ENCODE measurements around the gene RIPK1.

RIPK1 gene

DNA sequence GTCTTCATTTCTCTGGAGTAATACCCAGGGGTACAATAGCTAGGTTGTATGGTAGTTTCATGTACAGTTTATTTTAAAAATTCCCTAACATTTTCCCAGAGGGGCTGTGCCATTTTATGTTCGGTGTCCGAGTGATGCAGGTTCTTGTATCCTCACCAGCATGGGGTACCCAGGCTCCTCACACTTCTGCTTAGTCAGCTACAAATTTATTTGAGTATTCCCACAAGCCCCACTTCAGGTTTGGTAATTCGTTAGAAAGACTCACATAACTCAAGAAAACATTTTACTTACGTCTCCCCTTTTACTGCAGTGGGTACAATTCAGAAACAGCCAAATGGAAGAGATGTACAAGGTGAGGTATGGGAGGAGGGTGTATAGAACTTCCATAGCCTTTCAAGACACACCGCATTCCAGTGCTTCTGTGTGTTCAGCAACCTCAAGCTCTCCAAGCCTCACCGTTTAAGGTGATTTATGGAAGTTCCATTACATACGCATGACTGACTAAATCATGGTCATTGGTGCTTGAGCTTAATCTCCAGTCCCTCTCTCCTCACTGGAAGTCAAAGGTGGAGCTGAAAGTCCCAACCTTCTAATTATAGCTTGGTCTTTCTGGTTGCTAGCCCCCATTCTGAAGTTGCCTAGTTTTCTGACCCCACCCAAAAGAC, 18.1 kb downstream of the RIPK1 start:
- no peak for DNase-seq (ENCODE audit: low read depth)
- no peak overlapping the region for H3K4me3 ChIP-seq (ENCODE audit: low read depth, low read length)
- TF ChIP-seq, protein P1, sequence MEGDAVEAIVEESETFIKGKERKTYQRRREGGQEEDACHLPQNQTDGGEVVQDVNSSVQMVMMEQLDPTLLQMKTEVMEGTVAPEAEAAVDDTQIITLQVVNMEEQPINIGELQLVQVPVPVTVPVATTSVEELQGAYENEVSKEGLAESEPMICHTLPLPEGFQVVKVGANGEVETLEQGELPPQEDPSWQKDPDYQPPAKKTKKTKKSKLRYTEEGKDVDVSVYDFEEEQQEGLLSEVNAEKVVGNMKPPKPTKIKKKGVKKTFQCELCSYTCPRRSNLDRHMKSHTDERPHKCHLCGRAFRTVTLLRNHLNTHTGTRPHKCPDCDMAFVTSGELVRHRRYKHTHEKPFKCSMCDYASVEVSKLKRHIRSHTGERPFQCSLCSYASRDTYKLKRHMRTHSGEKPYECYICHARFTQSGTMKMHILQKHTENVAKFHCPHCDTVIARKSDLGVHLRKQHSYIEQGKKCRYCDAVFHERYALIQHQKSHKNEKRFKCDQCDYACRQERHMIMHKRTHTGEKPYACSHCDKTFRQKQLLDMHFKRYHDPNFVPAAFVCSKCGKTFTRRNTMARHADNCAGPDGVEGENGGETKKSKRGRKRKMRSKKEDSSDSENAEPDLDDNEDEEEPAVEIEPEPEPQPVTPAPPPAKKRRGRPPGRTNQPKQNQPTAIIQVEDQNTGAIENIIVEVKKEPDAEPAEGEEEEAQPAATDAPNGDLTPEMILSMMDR (IDR thresholded peaks at IDR 0.05; ENCODE audit: control insufficient read depth, extremely low read depth, insufficient read depth): no peak

DNA sequence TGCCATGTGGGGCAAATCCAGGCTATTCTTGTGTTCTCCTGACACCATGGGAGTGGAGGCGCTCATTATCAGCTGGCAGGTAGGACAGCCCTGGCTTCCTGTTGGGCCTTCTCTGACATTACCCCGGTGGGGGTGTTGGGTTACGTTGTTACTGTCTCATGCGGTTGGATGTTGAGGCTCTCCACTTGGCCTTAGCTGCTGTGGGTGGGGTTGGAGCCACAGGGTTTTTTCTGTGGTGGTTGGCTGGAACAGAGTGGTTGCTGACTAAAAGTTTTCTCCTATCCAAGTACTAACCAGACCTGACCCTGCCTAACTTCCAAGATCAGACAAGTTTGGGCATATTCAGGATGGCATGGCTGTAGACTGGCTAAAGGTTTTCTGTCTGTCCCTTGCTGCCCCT, 20.2 kb downstream of the RIPK1 start:
- no peak for DNase-seq (ENCODE audit: low read depth)
- H3K4me3 ChIP-seq (ENCODE audit: low read depth, low read length): no peak overlapping the region
- TF ChIP-seq, protein P1 (IDR thresholded peaks at IDR 0.05; ENCODE audit: control insufficient read depth, extremely low read depth, insufficient read depth): no peak

- no peak for DNase-seq (ENCODE audit: low read depth)
- TF ChIP-seq, protein P1 (IDR thresholded peaks at IDR 0.05; ENCODE audit: control insufficient read depth, extremely low read depth, insufficient read depth): no peak
- no peak overlapping the region for H3K4me3 ChIP-seq (ENCODE audit: low read depth, low read length)
These were observed 20.7 kb downstream of the RIPK1 start for GRCh38 chr6:3088968-3089367.

- TF ChIP-seq, protein P1 (IDR thresholded peaks at IDR 0.05; ENCODE audit: control insufficient read depth, extremely low read depth, insufficient read depth): no peak
- DNase-seq (ENCODE audit: low read depth): no peak
These were observed 21.7 kb downstream of the RIPK1 start for GRCh38 chr6:3090013-3090412.

DNA sequence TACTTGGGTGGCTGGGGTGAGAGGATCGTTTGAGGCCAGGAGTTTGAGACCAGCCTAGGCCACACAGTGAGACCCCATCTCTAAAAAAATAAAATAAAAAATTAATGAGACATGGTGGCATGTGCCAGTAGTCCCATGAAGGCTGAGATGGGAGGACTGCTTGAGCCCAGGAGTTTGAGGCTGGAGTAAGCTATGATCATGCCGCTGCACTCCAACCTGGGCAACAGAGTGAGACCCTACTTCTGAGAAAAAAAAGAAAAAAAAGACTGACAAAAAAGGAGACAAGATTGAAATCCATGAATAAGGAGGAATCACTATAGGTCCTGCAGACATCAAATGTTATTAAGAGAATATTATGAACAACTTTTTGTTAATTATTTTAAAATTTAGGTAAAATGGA, 26.5 kb downstream of the RIPK1 start:
- TF ChIP-seq, protein P1 (IDR thresholded peaks at IDR 0.05; ENCODE audit: control insufficient read depth, extremely low read depth, insufficient read depth): no peak
- H3K4me3 ChIP-seq (ENCODE audit: low read depth, low read length): no peak overlapping the region
- DNase-seq (ENCODE audit: low read depth): no peak

More at GRCh38 chr6:3090013-3090412, 21.7 kb downstream of the RIPK1 start:
- H3K4me3 ChIP-seq (ENCODE audit: low read depth, low read length): no peak overlapping the region

- no peak for DNase-seq (ENCODE audit: low read depth)
- TF ChIP-seq, protein P1 (IDR thresholded peaks at IDR 0.05; ENCODE audit: control insufficient read depth, extremely low read depth, insufficient read depth): no peak
- no peak overlapping the region for H3K4me3 ChIP-seq (ENCODE audit: low read depth, low read length)
These were observed 34.6 kb downstream of the RIPK1 start for GRCh38 chr6:3102875-3103274.
